IPS DF 6.9 (cell line): ENCODE measurements around the gene CAMK2N1.

ENCODE experiments used
- DNase-seq: peaks from one replicate; pipeline ENCODE4 v3.0.0-alpha.2; 2013; ENCODE audit warnings: low read depth, low spot score
- H3K27ac ChIP-seq: one replicate; pipeline ENCODE4 v1.5.1; 2013; ENCODE audit warnings: low read length, control low read depth
- H3K27me3 ChIP-seq: 2 replicates; pipeline ENCODE4 v1.6.1; 2013; ENCODE audit warnings: mild to moderate bottlenecking, low read length; ENCODE audit not compliant: control insufficient read depth, insufficient read depth
- H3K36me3 ChIP-seq: 2 replicates; pipeline ENCODE4 v1.6.1; 2013; ENCODE audit warnings: low read length; ENCODE audit not compliant: control insufficient read depth, insufficient read depth
- H3K4me1 ChIP-seq: 2 replicates; pipeline ENCODE4 v1.6.1; 2013; ENCODE audit warnings: low read length; ENCODE audit not compliant: control insufficient read depth, insufficient read depth
- H3K4me3 ChIP-seq: 2 replicates; pipeline ENCODE4 v1.5.1; 2013; ENCODE audit warnings: mild to moderate bottlenecking, low read length
- H3K9me3 ChIP-seq: 2 replicates; pipeline ENCODE4 v1.6.1; 2013; ENCODE audit warnings: low read length, inconsistent platforms; ENCODE audit not compliant: control insufficient read depth, insufficient read depth
- WGBS: extraction: QIAGEN DNeasy Blood & Tissue Kit; methylation state at CpG from one replicate; pipeline ENCODE4 v1.1.7; 2013; ENCODE audit warnings: mixed read lengths, missing lambda C conversion rate; ENCODE audit not compliant: insufficient read length, insufficient coverage; 5-methylcytosine and 5-hydroxymethylcytosine counted together

CAMK2N1 gene

DNA sequence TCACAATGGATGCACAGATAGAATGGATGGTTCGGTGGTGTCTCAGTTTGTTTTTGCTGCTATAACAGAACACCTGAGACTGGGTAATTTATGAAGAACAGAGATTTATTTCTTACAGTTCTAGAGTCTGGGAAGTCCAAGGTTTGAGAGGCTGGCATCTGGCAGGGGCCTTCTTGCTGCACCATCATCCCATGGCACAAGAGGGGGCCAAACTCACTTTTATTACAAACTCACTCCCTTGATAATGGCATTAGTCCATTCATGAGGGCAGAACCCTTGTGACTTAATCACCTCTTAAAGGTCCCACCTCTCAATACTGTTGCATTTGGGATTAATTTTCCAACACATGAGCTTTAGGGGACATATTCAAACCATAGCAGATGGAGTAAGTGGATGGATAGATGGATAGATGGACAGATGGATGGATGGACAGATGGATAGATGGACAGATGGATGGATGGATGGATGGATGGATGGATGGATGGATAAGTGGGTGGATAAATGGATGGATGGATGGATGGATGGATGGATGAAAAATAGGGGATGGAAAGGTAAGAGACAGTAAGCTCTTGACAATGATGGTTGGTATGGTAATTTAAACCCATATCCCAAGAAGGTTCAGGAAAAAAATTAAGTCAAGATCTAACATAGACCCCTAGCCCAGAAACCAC is 16.5 kb downstream of the CAMK2N1 start:
- H3K27ac ChIP-seq: no peak overlapping the region
- no peaks in the 10 kb centered on the region for H3K9me3 ChIP-seq
- no CpG with 5 or more reads among the region's 1 CpG for WGBS
- no peaks in the 10 kb centered on the region for H3K36me3 ChIP-seq
- no peak overlapping the region for H3K4me3 ChIP-seq
- no peaks in the 10 kb centered on the region; the same call in 1 of the 2 replicates for H3K27me3 ChIP-seq
- H3K4me1 ChIP-seq: no peaks in the 10 kb centered on the region; the same call in 1 of the 2 replicates
- DNase-seq: no peak

DNA sequence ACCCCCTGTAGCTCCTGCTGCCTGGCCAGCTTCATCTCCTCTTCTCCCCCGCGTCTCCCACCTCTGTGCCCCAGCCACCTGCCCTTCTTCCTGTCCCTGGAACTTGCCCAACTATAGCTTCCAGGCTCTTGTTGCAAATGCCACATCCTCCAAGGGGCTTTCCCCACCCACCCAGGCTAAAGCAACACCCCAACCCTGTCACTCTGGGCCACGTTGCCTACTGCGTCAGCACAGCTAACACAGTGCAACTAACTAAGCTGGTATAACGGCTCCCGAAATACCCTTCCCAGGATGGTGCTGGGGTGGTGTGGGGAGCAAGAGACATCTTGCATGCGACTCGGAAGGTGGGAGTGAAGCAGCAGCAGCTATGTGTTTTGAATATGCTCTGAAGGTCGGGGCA is 19.7 kb downstream of the CAMK2N1 start:
- whole genome bisulfite sequencing: no CpG with 5 or more reads among the region's 9 CpGs
- Histone ChIP-seq H3K27me3 (no peaks in the 10 kb centered on the region; the same call in 1 of the 2 replicates), H3K27ac (no peak overlapping the region)

DNA sequence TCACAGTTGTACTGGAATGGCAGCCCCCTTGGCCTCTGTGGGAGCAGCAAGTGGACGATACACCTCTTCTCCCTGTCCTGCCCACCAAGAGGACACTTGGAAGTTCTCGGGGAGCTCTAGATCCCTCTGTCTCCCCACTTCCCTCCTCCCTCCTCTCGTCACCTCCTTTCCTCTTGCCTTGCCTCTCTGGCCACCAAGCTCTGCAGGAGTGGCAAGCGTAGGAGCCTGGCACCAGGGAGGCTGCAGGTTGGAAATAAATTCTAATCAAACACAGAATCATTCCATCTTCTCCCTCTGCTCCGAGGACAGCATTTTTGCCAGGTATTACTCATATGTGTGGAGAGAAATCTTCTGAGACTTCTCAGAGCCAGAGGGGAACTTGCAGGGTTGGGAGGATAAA is 20.8 kb downstream of the CAMK2N1 start:
- WGBS: no CpG with 5 or more reads among the region's 5 CpGs
- Histone ChIP-seq H3K27ac (no peak overlapping the region), H3K4me1 (no peaks in the 10 kb centered on the region; the same call in 1 of the 2 replicates)

More for the DNA sequence above, 19.7 kb downstream of the CAMK2N1 start:
- Histone ChIP-seq H3K4me3 (no peak overlapping the region), H3K4me1 (no peaks in the 10 kb centered on the region; the same call in 1 of the 2 replicates), H3K36me3 (no peaks in the 10 kb centered on the region), H3K9me3 (no peaks in the 10 kb centered on the region)
- DNase-seq: no peak

DNA sequence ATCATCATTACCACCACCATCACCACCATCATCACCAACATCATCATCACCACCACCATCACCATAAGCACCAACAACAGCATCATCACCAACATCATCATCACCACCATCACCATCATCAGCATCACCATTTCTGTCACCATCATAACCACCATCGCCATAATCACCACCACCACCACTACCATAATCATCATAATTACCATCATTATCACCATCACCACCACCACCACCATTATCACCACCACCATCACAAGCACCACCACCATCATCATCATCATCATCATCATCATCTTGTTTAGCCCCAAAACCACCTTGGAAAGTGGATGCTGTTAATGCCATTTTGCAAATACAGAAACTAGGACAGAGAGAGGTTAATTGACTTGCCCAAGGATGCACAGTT is 22.5 kb downstream of the CAMK2N1 start:
- no CpG with 5 or more reads among the region's 1 CpG for WGBS
- no peaks in the 10 kb centered on the region for H3K36me3 ChIP-seq

More for the DNA sequence above, 20.8 kb downstream of the CAMK2N1 start:
- H3K36me3 ChIP-seq: no peaks in the 10 kb centered on the region
- H3K4me3 ChIP-seq: no peak overlapping the region
- no peak for DNase-seq
- no peaks in the 10 kb centered on the region; the same call in 1 of the 2 replicates for H3K27me3 ChIP-seq
- no peaks in the 10 kb centered on the region for H3K9me3 ChIP-seq

DNA sequence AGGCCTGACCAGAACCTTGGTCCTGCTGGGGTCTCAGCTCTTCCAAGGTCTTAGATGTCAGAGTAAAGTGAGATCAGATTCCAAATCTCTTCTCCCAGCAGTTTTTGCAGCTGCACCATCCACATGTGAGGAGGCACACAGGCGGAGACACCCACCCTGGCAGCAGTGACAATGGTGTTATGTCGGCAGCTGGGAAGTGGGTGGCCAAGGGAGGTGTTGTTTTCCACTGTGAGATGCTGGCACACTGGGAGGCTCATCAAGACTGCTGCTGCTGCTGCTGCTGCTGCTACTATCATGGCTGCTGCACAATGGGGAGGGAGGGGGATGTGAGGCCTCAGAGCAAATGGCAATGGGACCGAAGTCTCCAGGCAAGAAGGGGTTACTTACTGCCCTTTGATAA is 23.6 kb downstream of the CAMK2N1 start:
- WGBS: no CpG with 5 or more reads among the region's 3 CpGs
- H3K4me1 ChIP-seq: no peaks in the 10 kb centered on the region; the same call in 1 of the 2 replicates
- no peak overlapping the region for H3K4me3 ChIP-seq
- H3K9me3 ChIP-seq: no peaks in the 10 kb centered on the region
- H3K36me3 ChIP-seq: no peaks in the 10 kb centered on the region
- no peaks in the 10 kb centered on the region; the same call in 1 of the 2 replicates for H3K27me3 ChIP-seq
- no peak for DNase-seq
- H3K27ac ChIP-seq: no peak overlapping the region

More for the DNA sequence above, 22.5 kb downstream of the CAMK2N1 start:
- Histone ChIP-seq H3K27ac (no peak overlapping the region), H3K27me3 (no peaks in the 10 kb centered on the region; the same call in 1 of the 2 replicates), H3K9me3 (no peaks in the 10 kb centered on the region), H3K4me1 (no peaks in the 10 kb centered on the region; the same call in 1 of the 2 replicates), H3K4me3 (no peak overlapping the region)
- DNase-seq: no peak

DNA sequence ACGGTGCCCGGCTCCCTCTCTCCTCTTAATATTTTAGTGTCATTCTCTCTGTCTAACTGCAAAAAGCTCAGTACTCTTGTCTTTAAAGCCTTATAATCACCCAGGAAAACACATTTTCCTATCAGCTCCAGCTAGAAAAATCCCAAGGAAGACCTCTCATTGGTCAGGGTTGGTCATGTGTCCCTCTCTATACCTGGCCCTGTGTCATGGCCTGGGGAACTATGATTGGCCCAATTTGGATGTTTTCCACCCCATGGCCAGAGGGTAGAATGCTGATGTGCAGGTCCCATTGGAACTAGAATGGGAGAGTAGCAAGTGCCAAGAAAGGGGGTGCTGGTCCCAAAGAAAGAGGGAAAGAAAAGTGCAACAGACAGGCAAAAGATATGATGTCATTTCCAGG is 27.3 kb downstream of the CAMK2N1 start:
- H3K4me3 ChIP-seq: no peak overlapping the region
- H3K9me3 ChIP-seq: no peaks in the 10 kb centered on the region
- H3K27ac ChIP-seq: no peak overlapping the region
- no peaks in the 10 kb centered on the region for H3K36me3 ChIP-seq
- no peak for DNase-seq
- no peaks in the 10 kb centered on the region for H3K4me1 ChIP-seq
- no peaks in the 10 kb centered on the region for H3K27me3 ChIP-seq
- WGBS: no CpG with 5 or more reads among the region's 2 CpGs

DNA sequence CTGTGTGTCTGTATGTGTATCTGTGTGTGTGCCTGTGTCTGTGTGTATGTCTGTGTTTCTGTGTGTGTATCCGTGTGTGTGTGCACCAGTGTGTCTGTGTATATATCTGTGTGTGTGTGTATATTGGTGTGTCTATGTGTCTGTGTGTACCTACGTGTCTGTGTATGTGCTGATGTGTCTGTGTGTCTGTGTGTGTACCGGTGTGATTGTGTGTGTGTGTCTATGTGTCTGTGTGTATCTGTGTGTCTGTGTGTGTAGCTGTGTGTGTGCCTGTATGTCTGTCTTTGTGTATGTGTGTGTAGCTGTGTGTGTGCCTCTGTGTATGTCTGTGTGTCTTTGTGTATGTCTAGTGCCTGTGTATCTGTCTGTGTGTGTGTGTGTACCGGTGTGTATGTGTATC is 32.0 kb downstream of the CAMK2N1 start:
- Histone ChIP-seq H3K36me3 (no peaks in the 10 kb centered on the region), H3K9me3 (no peaks in the 10 kb centered on the region), H3K4me1 (no peaks in the 10 kb centered on the region), H3K27me3 (no peaks in the 10 kb centered on the region), H3K27ac (no peak overlapping the region), H3K4me3 (no peak overlapping the region)
- no CpG with 5 or more reads among the region's 4 CpGs for WGBS
- DNase-seq: no peak

DNA sequence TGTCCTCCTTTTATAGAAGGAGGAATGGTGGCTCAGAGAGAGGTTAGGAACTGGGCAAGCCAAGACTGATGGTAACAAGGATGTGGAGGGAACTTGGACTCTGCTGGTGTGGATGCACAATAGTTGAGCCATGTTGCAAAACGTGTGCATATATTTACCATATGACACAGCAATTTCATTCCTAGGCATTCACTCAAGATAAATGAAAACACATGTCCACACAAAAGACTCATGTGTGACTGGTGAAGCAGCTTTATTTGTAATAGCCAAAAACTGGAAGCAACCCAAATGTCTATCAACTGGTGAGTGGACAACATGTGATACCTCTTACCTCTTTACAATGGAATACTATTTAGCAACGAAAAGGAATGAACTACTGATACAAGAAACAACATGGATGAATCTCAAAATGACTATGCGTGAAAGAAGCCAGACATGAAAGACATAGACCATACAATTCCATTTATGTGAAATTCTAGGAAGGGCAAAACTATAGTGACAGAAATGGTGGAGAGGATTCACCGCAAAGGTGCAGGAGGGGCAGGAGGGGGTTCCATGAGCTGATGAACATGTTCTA is 36.2 kb downstream of the CAMK2N1 start:
- H3K4me1 ChIP-seq: no peaks in the 10 kb centered on the region
- WGBS: no CpG with 5 or more reads among the region's 4 CpGs
- no peaks in the 10 kb centered on the region for H3K36me3 ChIP-seq

DNA sequence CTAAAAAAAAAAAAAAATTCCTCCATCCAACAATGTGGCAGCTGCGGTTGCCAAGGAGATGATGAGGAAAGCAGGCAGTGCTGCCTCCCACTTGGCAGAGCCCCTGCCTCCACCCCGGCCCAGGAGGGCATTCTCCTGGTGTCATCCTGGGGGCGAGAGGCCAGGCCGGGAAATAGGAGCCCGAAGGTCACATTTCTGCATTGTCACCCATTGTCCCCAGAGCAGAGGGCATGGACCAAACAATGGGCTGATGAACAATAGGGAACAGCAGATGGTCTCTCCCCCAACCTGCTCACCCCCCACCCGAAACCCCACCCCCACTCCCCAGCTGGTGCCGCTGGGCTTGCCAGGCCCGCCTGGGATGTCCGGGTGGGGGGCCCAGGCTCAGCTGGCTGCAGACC is 37.3 kb downstream of the CAMK2N1 start:
- no peak for DNase-seq
- H3K9me3 ChIP-seq: no peaks in the 10 kb centered on the region
- H3K36me3 ChIP-seq: no peaks in the 10 kb centered on the region
- H3K4me1 ChIP-seq: no peaks in the 10 kb centered on the region
- no peaks in the 10 kb centered on the region for H3K27me3 ChIP-seq
- H3K4me3 ChIP-seq: no peak overlapping the region
- no CpG with 5 or more reads among the region's 9 CpGs for WGBS
- no peak overlapping the region for H3K27ac ChIP-seq

More for the DNA sequence above, 36.2 kb downstream of the CAMK2N1 start:
- no peak for DNase-seq
- no peak overlapping the region for H3K27ac ChIP-seq
- no peaks in the 10 kb centered on the region for H3K9me3 ChIP-seq
- no peaks in the 10 kb centered on the region for H3K27me3 ChIP-seq
- no peak overlapping the region for H3K4me3 ChIP-seq

DNA sequence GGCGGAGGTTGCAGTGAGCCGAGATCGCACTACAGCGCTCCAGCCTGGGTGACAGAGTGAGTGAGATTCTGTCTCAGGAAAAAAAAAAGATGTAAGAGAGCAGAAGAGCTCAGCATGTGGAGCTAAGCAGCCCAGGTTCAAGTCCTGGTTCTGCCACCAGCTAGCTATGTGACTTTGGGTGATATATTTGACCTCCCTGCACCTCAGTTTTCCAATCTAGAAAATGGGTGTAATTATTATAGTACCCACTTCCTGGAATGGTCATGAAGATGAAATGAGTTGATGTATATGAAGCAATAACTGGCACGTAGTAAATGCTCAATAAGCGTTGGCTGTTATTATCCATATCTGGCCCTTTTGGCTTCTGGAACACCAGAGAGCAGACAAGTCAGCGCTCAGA is 38.2 kb downstream of the CAMK2N1 start:
- Histone ChIP-seq H3K9me3 (no peaks in the 10 kb centered on the region), H3K4me3 (no peak overlapping the region), H3K27ac (no peak overlapping the region), H3K36me3 (no peaks in the 10 kb centered on the region), H3K27me3 (no peaks in the 10 kb centered on the region), H3K4me1 (no peaks in the 10 kb centered on the region)
- no CpG with 5 or more reads among the region's 7 CpGs for WGBS
- no peak for DNase-seq
